BLaER1 treated with 17β-estradiol and CSF1 and Interleukin-3, amounts not matched to agents 10 nM and 100 nM (cell line): ENCODE data around the gene STIM1.

Experiments used
- H3K27ac ChIP-seq, 11 experiments: shearing (Covaris generic); formaldehyde crosslinking; 2 replicates each; pipeline ENCODE4 v1.8.1; 2022
- H3K27me3 ChIP-seq, 11 experiments: shearing (Covaris generic); formaldehyde crosslinking; 2 replicates each; pipeline ENCODE4 v1.8.1; 2022
- H3K36me3 ChIP-seq, 11 experiments: shearing (Covaris generic); formaldehyde crosslinking; 2 replicates each; pipeline ENCODE4 v1.8.1; 2022
- H3K4me1 ChIP-seq, 10 experiments: shearing (Covaris generic); formaldehyde crosslinking; 2 replicates each; pipeline ENCODE4 v1.8.1; 2022
- H3K4me2 ChIP-seq, 11 experiments: shearing (Covaris generic); formaldehyde crosslinking; 2 replicates each; pipeline ENCODE4 v1.8.1; 2022
- H3K4me3 ChIP-seq, 10 experiments: shearing (Covaris generic); formaldehyde crosslinking; 2 replicates each; pipeline ENCODE4 v1.8.1; 2022
- H3K9ac ChIP-seq, 11 experiments: shearing (Covaris generic); formaldehyde crosslinking; 2 replicates each; pipeline ENCODE4 v1.8.1; 2022
- H3K9me3 ChIP-seq, 11 experiments: shearing (Covaris generic); formaldehyde crosslinking; replicated peaks in 1 of 11; 2 replicates each; pipeline ENCODE4 v1.8.1; 2022
- H4K20me1 ChIP-seq, 11 experiments: shearing (Covaris generic); formaldehyde crosslinking; 2 replicates each; pipeline ENCODE4 v1.8.1; 2022
- Cebpa-rat ChIP-seq, 11 experiments: shearing (Covaris generic); IDR thresholded peaks; 2 replicates each; pipeline ENCODE4 v1.8.1; 2022

The STIM1 gene

DNA sequence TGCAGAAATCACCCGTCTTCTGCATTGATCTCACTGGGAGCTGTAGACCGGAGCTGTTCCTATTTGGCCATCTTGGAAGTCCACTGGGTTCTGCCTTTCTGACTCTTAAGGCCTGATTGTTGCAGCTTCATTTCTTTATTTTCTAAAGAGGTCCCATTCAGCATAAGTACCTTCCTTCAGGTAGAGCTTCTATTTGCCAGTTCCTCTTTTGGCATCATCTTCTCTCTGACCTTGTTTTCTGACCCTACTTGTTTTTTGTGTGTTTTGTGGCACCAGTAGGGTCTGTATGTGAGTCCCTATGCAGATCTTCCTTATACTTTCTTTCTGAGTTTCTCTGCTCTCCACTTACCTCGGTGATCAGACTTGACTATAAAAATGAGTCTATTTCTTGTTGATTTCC is 161.7 kb downstream of the STIM1 start:
- 0 out of 20 replicates have a peak, but pooled peaks cover 0 to 2% (median 0%) of the 10 kb centered on the region in 10 experiments for H3K4me1 ChIP-seq
- no peak overlapping the region for H3K9ac ChIP-seq
- no peak overlapping the region for H3K4me3 ChIP-seq
- H4K20me1 ChIP-seq: peaks cover 0 to 9% (median 0%) of the 10 kb centered on the region in 11 experiments; a peak in 2 of 22 replicates
- H3K27me3 ChIP-seq: no peaks in the 10 kb centered on the region
- H3K4me2 ChIP-seq: no peak overlapping the region
- no peak for TF ChIP-seq Cebpa-rat (IDR thresholded peaks at IDR 0.05)
- peaks cover 0 to 22% (median 0%) of the 10 kb centered on the region in 11 experiments; a peak in 6 of 22 replicates for H3K36me3 ChIP-seq
- peaks cover 3 to 31% (median 20%) of the 10 kb centered on the region in 11 experiments; a peak in 18 of 22 replicates for H3K9me3 ChIP-seq
- no peak overlapping the region for H3K27ac ChIP-seq

DNA sequence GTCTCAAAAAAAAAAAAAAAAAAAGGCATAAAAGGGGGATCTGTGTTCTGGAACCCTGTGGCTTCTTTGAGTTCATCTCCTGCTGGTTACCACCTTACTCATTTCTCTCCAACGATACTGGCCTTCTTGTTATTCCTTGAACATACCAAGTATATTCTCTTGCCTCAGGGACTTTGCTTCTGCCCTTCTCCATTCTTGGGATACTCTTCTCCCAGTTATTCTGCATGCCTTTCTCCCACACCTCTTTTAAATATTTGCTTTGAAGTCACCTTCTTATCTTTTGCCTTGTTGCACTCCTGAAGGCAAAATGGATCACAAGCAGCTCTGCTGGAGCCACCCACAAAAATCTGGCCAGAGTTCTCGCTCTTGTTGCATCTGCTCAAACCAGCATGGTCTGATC is 163.2 kb downstream of the STIM1 start:
- Histone ChIP-seq H3K9ac (no peak overlapping the region), H3K27ac (no peak overlapping the region), H3K27me3 (no peaks in the 10 kb centered on the region), H3K4me3 (no peak overlapping the region), H3K36me3 (peaks cover 0 to 37% (median 5%) of the 10 kb centered on the region in 11 experiments; a peak in 18 of 22 replicates), H3K9me3 (peaks cover 18 to 44% (median 35%) of the 10 kb centered on the region in 11 experiments), H4K20me1 (peaks cover 0 to 9% (median 0%) of the 10 kb centered on the region in 11 experiments; a peak in 2 of 22 replicates), H3K4me1 (0 out of 20 replicates have a peak, but pooled peaks cover 0 to 4% (median 0%) of the 10 kb centered on the region in 10 experiments), H3K4me2 (no peak overlapping the region)
- TF ChIP-seq Cebpa-rat (IDR thresholded peaks at IDR 0.05): no peak

DNA sequence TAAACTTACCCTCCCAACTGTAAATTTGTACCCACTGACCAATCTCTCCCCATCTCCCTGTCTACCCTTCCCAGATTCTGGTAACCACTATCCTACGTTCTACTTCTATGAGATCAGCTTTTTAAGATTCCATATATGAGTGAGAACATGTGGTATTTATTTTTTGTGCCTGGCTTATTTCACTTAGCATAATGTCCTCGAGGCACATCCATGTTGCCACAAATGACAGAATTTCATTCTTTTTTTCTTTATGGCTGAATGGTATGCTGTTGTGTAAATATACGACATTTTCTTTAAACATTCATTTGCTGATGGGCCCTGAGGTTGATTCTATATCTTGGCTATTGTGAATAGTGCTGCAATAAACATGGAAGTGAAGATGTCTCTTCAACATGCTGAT is 164.4 kb downstream of the STIM1 start:
- no peak for TF ChIP-seq Cebpa-rat (IDR thresholded peaks at IDR 0.05)
- Histone ChIP-seq H3K36me3 (peaks cover 0 to 50% (median 15%) of the 10 kb centered on the region in 11 experiments; a peak in 19 of 22 replicates), H3K9ac (no peak overlapping the region), H3K27me3 (no peaks in the 10 kb centered on the region), H3K4me3 (no peak overlapping the region), H3K4me1 (0 out of 20 replicates have a peak, but pooled peaks cover 0 to 4% (median 0%) of the 10 kb centered on the region in 10 experiments), H3K4me2 (no peak overlapping the region), H3K9me3 (peaks cover 31 to 57% (median 44%) of the 10 kb centered on the region in 11 experiments), H4K20me1 (peaks cover 0 to 9% (median 0%) of the 10 kb centered on the region in 11 experiments; a peak in 2 of 22 replicates), H3K27ac (no peak overlapping the region)

DNA sequence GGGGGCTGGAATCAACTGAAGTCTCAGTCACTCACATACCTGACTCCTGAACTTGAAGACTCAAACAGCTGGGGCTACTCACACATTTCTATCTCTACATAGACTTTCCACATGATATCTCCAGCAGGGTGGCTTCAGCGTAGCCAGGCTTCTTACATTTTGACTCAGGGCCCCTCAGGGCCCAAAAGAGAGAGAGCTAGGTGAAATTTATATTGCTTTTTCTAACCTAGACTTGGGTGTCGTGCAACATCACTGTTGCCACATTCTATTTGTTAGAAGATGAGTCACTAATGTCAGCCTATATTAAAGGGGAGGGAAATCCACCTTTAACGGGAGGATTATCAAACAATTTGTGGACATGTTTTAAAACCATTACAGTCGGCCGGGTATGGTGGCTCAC is 167.2 kb downstream of the STIM1 start:
- Histone ChIP-seq H3K27me3 (no peaks in the 10 kb centered on the region), H4K20me1 (peaks cover 0 to 5% (median 0%) of the 10 kb centered on the region in 11 experiments; a peak in 2 of 22 replicates), H3K9me3 (peaks cover 33 to 68% (median 49%) of the 10 kb centered on the region in 11 experiments), H3K36me3 (peaks cover 0 to 69% (median 41%) of the 10 kb centered on the region in 11 experiments; a peak in 20 of 22 replicates), H3K4me1 (0 out of 20 replicates have a peak, but pooled peaks cover 0 to 4% (median 0%) of the 10 kb centered on the region in 10 experiments), H3K4me2 (no peak overlapping the region), H3K9ac (no peak overlapping the region), H3K4me3 (no peak overlapping the region), H3K27ac (no peak overlapping the region)
- no peak for TF ChIP-seq Cebpa-rat (IDR thresholded peaks at IDR 0.05)

DNA sequence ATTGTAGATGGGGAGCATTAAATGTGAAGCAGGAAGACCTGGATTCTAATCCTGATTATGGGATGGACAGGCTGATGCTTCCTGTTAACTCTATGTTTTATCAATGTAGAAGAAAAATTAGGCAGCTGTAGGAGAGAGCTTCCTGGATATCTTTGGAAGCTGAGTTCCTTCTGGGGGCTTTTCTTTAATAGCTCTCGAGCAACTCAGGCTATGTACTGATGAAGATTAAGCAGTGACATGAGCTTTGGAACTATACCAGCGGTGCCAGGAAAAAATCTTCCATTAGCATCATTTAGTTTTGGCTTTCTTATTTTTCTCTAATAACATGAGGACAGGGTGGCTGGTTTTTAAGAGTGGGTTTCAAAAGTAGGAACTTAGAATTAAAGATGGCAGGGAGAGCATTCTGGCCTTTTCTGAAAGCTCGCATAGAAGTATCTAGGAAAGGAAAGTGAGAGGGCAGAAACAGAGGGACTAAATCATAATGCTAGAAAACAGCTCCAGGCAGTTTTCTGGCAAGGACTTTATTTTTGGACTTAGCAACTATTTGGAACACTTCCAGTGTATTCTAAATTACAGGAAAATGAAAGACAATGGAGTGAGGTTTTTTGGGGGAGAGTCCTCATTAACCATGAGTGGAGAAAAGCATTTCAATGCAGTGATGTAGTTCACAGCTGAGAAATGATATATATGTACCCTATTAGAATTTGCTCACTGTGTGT is 169.9 kb downstream of the STIM1 start:
- Histone ChIP-seq H3K27me3 (no peaks in the 10 kb centered on the region), H3K9ac (no peak overlapping the region), H3K4me2 (no peak overlapping the region), H4K20me1 (no peaks in the 10 kb centered on the region), H3K27ac (no peak overlapping the region), H3K9me3 (peaks cover 33 to 67% (median 49%) of the 10 kb centered on the region in 11 experiments), H3K4me3 (no peak overlapping the region), H3K4me1 (0 out of 20 replicates have a peak, but pooled peaks cover 0 to 4% (median 0%) of the 10 kb centered on the region in 10 experiments), H3K36me3 (peaks cover 0 to 91% (median 48%) of the 10 kb centered on the region in 11 experiments; a peak in 20 of 22 replicates)
- no peak for TF ChIP-seq Cebpa-rat (IDR thresholded peaks at IDR 0.05)

DNA sequence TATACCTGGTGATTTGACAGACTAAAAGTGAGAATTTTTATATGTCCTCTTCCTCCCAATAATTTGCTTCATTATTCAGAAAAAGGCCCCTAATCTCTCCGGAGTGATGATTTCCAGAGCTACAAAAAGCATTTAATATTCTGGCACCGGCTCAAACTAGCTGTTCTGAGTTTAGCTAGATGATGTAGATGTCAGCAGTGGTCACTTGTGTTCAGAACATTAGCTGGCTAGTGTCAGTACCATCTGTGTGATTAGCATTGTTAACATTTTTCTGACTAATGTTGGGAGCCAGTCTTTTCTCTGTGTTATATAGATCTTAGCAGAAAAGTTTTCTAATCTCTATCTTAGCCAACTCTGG is 170.5 kb downstream of the STIM1 start:
- H3K9me3 ChIP-seq: peaks cover 33 to 66% (median 51%) of the 10 kb centered on the region in 11 experiments
- no peak overlapping the region for H3K4me2 ChIP-seq
- no peaks in the 10 kb centered on the region for H4K20me1 ChIP-seq
- no peaks in the 10 kb centered on the region for H3K27me3 ChIP-seq
- H3K4me1 ChIP-seq: 0 out of 20 replicates have a peak, but pooled peaks cover 0 to 4% (median 0%) of the 10 kb centered on the region in 10 experiments
- H3K36me3 ChIP-seq: peaks cover 0 to 90% (median 48%) of the 10 kb centered on the region in 11 experiments; a peak in 20 of 22 replicates
- no peak for TF ChIP-seq Cebpa-rat (IDR thresholded peaks at IDR 0.05)
- no peak overlapping the region for H3K9ac ChIP-seq
- no peak overlapping the region for H3K4me3 ChIP-seq
- no peak overlapping the region for H3K27ac ChIP-seq

DNA sequence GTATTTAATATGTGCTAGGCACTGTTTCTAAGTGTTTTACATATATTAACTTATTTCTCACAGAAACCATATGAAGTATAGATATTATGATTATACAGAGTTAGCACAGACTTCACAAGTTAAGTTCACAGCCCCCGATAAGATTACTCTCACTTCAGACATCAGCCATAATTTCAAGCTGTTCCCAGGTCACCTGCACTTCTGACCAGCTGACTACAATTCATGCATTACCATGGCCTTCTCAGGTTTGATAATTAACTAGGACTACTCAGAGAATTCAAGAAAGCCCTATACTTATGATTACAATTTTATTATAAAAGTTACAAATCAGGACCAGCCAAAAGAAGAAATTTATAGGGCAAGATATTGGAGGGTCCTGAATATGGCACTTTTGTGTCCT is 170.9 kb downstream of the STIM1 start:
- H3K9ac ChIP-seq: no peak overlapping the region
- no peak overlapping the region for H3K27ac ChIP-seq
- no peak overlapping the region for H3K4me2 ChIP-seq
- no peak for TF ChIP-seq Cebpa-rat (IDR thresholded peaks at IDR 0.05)
- H3K27me3 ChIP-seq: no peaks in the 10 kb centered on the region
- H3K4me3 ChIP-seq: no peak overlapping the region; a peak in 1 of 20 replicates
- peaks cover 0 to 91% (median 48%) of the 10 kb centered on the region in 11 experiments; a peak in 20 of 22 replicates for H3K36me3 ChIP-seq
- H4K20me1 ChIP-seq: no peaks in the 10 kb centered on the region
- 0 out of 20 replicates have a peak, but pooled peaks cover 0 to 4% (median 0%) of the 10 kb centered on the region in 10 experiments for H3K4me1 ChIP-seq
- peaks cover 31 to 66% (median 51%) of the 10 kb centered on the region in 11 experiments for H3K9me3 ChIP-seq

DNA sequence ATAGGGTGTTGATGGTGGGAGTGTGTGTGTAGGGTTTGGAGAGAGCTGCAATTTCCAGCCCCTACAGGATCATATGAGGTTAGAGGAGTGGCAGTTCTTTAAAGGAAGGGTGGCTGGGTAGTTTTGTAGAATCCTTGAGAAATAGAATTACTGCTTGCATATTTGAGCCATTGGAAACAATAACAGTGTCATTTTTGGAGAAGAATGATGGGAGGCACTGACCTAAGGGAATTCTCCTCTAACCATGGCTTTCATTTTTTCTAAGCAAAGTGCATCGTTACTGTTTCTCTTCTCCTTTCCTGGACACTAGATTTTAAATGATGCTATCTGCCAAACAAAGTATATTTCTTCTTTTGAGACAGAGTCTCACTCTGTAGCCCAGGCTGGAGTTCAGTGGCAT is 172.3 kb downstream of the STIM1 start:
- Histone ChIP-seq H3K4me1 (no peaks in the 10 kb centered on the region), H3K9me3 (peaks cover 21 to 63% (median 51%) of the 10 kb centered on the region in 11 experiments), H4K20me1 (no peaks in the 10 kb centered on the region)

DNA sequence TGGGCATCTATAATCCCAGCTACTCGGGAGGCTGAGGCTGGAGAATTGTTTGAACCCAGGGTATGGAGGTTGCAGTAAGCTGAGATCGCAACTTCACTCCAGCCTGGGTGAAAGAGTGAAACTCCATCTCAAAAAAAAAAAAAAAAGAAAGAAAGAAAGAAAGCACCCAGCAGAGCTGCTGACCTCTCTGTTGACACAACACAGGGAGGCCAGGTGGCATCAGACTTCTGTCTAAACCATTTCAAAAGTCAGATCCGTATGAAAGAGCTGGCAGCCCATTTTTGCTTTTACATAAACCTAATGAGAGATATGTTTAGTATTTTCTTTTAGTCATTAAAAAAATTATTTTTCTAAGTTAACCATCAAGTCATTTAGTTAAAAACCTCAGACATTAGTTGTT is 174.7 kb downstream of the STIM1 start:
- Histone ChIP-seq H3K9me3 (peaks cover 16 to 48% (median 37%) of the 10 kb centered on the region in 11 experiments; a peak in 21 of 22 replicates), H3K4me1 (no peaks in the 10 kb centered on the region), H3K27me3 (no peaks in the 10 kb centered on the region), H3K4me2 (no peak overlapping the region), H3K9ac (no peak overlapping the region), H3K27ac (no peak overlapping the region), H3K36me3 (peaks cover 0 to 71% (median 30%) of the 10 kb centered on the region in 11 experiments; a peak in 19 of 22 replicates), H3K4me3 (no peak overlapping the region), H4K20me1 (no peaks in the 10 kb centered on the region)
- no peak for TF ChIP-seq Cebpa-rat (IDR thresholded peaks at IDR 0.05)

More for the DNA sequence above, 172.3 kb downstream of the STIM1 start:
- H3K9ac ChIP-seq: no peak overlapping the region
- H3K4me3 ChIP-seq: no peak overlapping the region
- H3K27ac ChIP-seq: no peak overlapping the region
- no peak for TF ChIP-seq Cebpa-rat (IDR thresholded peaks at IDR 0.05)
- H3K27me3 ChIP-seq: no peaks in the 10 kb centered on the region
- H3K4me2 ChIP-seq: no peak overlapping the region
- peaks cover 0 to 89% (median 48%) of the 10 kb centered on the region in 11 experiments; a peak in 20 of 22 replicates for H3K36me3 ChIP-seq
